K562 (cell line): ENCODE data around the gene MED22. TPM values are rescaled to one million over a fixed set of nuclear protein-coding genes. Genes with fewer than 3 reads are reported as not detected.

ENCODE experiments used
- ATAC-seq: fragments of 200-7000 bp; cut with Tn5 transposase; 3 replicates; pipeline ENCODE4 v1.9.1; 2020; ENCODE audit warnings: moderate library complexity
- BruUV-seq: library from RNA; stranded (reverse); fragments of 400-500 nt; replicated peaks from 2 replicates; lab custom pipeline; 2021; lab: Mats Ljungman, UMichigan
- CTCF ChIA-PET: fragments of 300-600 bp; formaldehyde crosslinking; extraction: SDS; loops from one replicate; lab custom pipeline; 2021; ENCODE audit warnings: low intra/inter-chr PET ratio; lab: Yijun Ruan, JAX
- POLR2A ChIA-PET: fragments of 300-600, 350-650 bp; sonication (Branson Sonifier 250); formaldehyde crosslinking; extraction: SDS; loops from one replicate; lab custom pipeline; 2021; ENCODE audit warnings: antibody characterized with exemption, inconsistent platforms; lab: Yijun Ruan, JAX
- DNase-seq, 4 experiments: peaks; one replicate each; pipeline versions ENCODE4 v3.0.0 to v3.0.0-alpha.2; 2011 to 2018; ENCODE audit warnings: low spot score in 3 of 4, mixed read lengths in 3 of 4; ENCODE audit errors: extremely low read depth in 1 of 4
- FAIRE-seq: peaks from 2 replicates; lab custom pipeline; 2011; peaks lifted over from hg19 to GRCh38; lab: Jason Lieb, UNC
- H2AFZ ChIP-seq: 2 replicates; pipeline ENCODE4 v1.6.0; 2011; ENCODE audit warnings: low read depth, low read length, control low read depth, inconsistent platforms
- H3K27ac ChIP-seq: fragments of 200-600 bp; 3 replicates; pipeline ENCODE4 v1.8.0; 2011; ENCODE audit warnings: low read depth, mild to moderate bottlenecking, control low read depth, inconsistent platforms, low read length, moderate library complexity, mixed read lengths; ENCODE audit errors: extremely low read depth
- H3K27me3 ChIP-seq, 2 experiments: fragments of 300-600 bp in 1 of 2; 2 replicates in 1 of 2; 3 replicates in 1 of 2; pipeline versions ENCODE4 v1.6.0 to v1.8.0; 2011; ENCODE audit warnings: inconsistent platforms in 2 of 2, low read length in 2 of 2, mild to moderate bottlenecking in 1 of 2, mixed read lengths in 1 of 2, moderate library complexity in 1 of 2; ENCODE audit not compliant: control insufficient read depth in 2 of 2, insufficient read depth in 2 of 2
- H3K36me3 ChIP-seq: fragments of 300-600 bp; 3 replicates; pipeline ENCODE4 v1.8.0; 2011; ENCODE audit warnings: mild to moderate bottlenecking, low read length, inconsistent platforms; ENCODE audit not compliant: control insufficient read depth, insufficient read depth
- H3K4me1 ChIP-seq, 2 experiments: fragments of 200-600 bp in 1 of 2; replicated peaks in 1 of 2; 2 replicates in 1 of 2; 3 replicates in 1 of 2; pipeline versions ENCODE4 v1.5.1 to v1.8.0; 2011; ENCODE audit warnings: inconsistent platforms in 2 of 2, low read length in 2 of 2, mild to moderate bottlenecking in 1 of 2, mixed read lengths in 1 of 2, moderate library complexity in 1 of 2; ENCODE audit not compliant: control insufficient read depth in 2 of 2, insufficient read depth in 2 of 2
- H3K4me2 ChIP-seq: 2 replicates; pipeline ENCODE4 v1.6.1; 2011; ENCODE audit warnings: low read length, control low read depth, inconsistent platforms, mixed read lengths; ENCODE audit not compliant: insufficient read depth
- H3K4me3 ChIP-seq: fragments of 200-600 bp; sonication (generic), shearing (Covaris generic); 2 replicates; pipeline ENCODE4 v1.5.1; 2016; ENCODE audit warnings: control low read depth, inconsistent platforms
- H3K79me2 ChIP-seq: fragments of 200-600 bp; 3 replicates; pipeline ENCODE4 v1.8.0; 2011; ENCODE audit warnings: low read length, inconsistent platforms; ENCODE audit not compliant: control insufficient read depth, insufficient read depth
- H3K9ac ChIP-seq, 2 experiments: 2 replicates each; pipeline versions ENCODE4 v1.6.0 to v1.6.1; 2011; ENCODE audit warnings: low read depth in 2 of 2, low read length in 2 of 2, control low read depth in 1 of 2, inconsistent platforms in 1 of 2, mild to moderate bottlenecking in 1 of 2, mixed read lengths in 1 of 2; ENCODE audit not compliant: insufficient read depth in 1 of 2
- H3K9me1 ChIP-seq: one replicate; pipeline ENCODE4 v1.6.0; 2011; ENCODE audit warnings: inconsistent platforms, mild to moderate bottlenecking, low read length, moderate library complexity; ENCODE audit not compliant: control insufficient read depth, insufficient read depth
- H3K9me3 ChIP-seq: replicated peaks from 2 replicates; pipeline ENCODE4 v1.5.1; 2011; ENCODE audit warnings: low read depth, low read length, inconsistent platforms; ENCODE audit not compliant: control insufficient read depth, insufficient read depth
- H4K20me1 ChIP-seq: replicated peaks from 2 replicates; pipeline ENCODE4 v1.6.1; 2011; ENCODE audit warnings: low read length, inconsistent platforms, mixed read lengths; ENCODE audit not compliant: control insufficient read depth, insufficient read depth
- ADNP ChIP-seq: fragments of 200-800 bp; sonication (Bioruptor generic); IDR thresholded peaks from 2 replicates; pipeline ENCODE4 v1.6.1; 2016; ENCODE audit warnings: missing genetic modification characterization, missing compliant biosample characterization
- ARHGAP35 ChIP-seq: fragments of 450-650 bp; IDR thresholded peaks from 2 replicates; pipeline ENCODE4 v1.6.1; 2018; ENCODE audit not compliant: partially characterized antibody
- ESRRA ChIP-seq: fragments of 450-650 bp; IDR thresholded peaks from 2 replicates; pipeline ENCODE4 v1.6.1; 2014; ENCODE audit warnings: low read depth, mild to moderate bottlenecking, moderate library complexity, borderline replicate concordance
- LARP7 ChIP-seq: fragments of 450-650 bp; IDR thresholded peaks from 2 replicates; pipeline ENCODE4 v1.6.1; 2016
- POLR3A ChIP-seq: IDR thresholded peaks from 2 replicates; pipeline ENCODE4 v1.6.1; 2011; ENCODE audit warnings: borderline replicate concordance, mild to moderate bottlenecking, moderate library complexity; ENCODE audit not compliant: insufficient read length, insufficient read depth; ENCODE audit errors: extremely low read depth
- RBFOX2 ChIP-seq: fragments of 200-400 bp; formaldehyde crosslinking; IDR thresholded peaks from 2 replicates; pipeline ENCODE4 v1.6.1; 2017; ENCODE audit warnings: low read depth, mild to moderate bottlenecking, low read length, moderate library complexity
- SIN3B ChIP-seq: fragments of 450-650 bp; IDR thresholded peaks from 2 replicates; pipeline ENCODE4 v1.6.1; 2017; ENCODE audit warnings: low read depth, mild to moderate bottlenecking, moderate library complexity
- SMAD4 ChIP-seq: fragments of 250-450 bp; sonication (Bioruptor Pico); conservative IDR thresholded peaks from 2 replicates; pipeline ENCODE4 v1.8.0; 2021; ENCODE audit warnings: inconsistent platforms, mild to moderate bottlenecking, moderate library complexity
- SP1 ChIP-seq: sonication (generic); formaldehyde crosslinking; IDR thresholded peaks from 2 replicates; pipeline ENCODE4 v1.8.1; 2022; ENCODE audit warnings: mild to moderate bottlenecking, missing genetic modification reagents
- ZNF408 ChIP-seq: fragments of 250-450 bp; sonication (Bioruptor Pico); IDR thresholded peaks from 2 replicates; pipeline ENCODE4 v1.4.0; 2020; ENCODE audit warnings: low read depth, mild to moderate bottlenecking, moderate library complexity
- WGBS: fragments of 100-300 bp; shearing (Covaris generic); methylation state at CpG from one replicate; pipeline ENCODE4 v1.1.6; 2016; ENCODE audit warnings: low coverage, mixed read lengths; ENCODE audit not compliant: insufficient coverage; ENCODE audit errors: missing lambda C conversion rate; 5-methylcytosine and 5-hydroxymethylcytosine counted together
- in situ Hi-C: fragments of 300-500 bp; cut with MboI; formaldehyde crosslinking; loops from 4 replicates; pipeline ENCODE4 v1.15.0; 2018; ENCODE audit warnings: inconsistent platforms, mixed read lengths
- intact Hi-C: fragments of 100-400 bp; cut with micrococcal nuclease; formaldehyde crosslinking; loops from 2 replicates; pipeline ENCODE4 v1.14.2; 2022
- polyA plus RNA-seq, 8 experiments: library from polyadenylated mRNA; depleted of rRNA in 4 of 8; stranded (reverse) in 5 of 8; unstranded in 3 of 8; fragments of >200 nt; fragmentation: Nextera tagmentation in 2 of 8; fragmentation: Illumina TruSeq in 1 of 8; extraction: Ambion mirVana in 2 of 8; extraction: Trizol in 1 of 8; gene quantifications; 2 replicates each; pipeline versions ENCODE4 v1.2.1 to v1.2.3, GENCODE V29; 2011 to 2014; ENCODE audit warnings: inconsistent platforms in 1 of 8, missing spikeins in 1 of 8
- total RNA-seq, 7 experiments: library from RNA; depleted of rRNA in 6 of 7; stranded (reverse); fragments of >200 nt in 6 of 7; fragmentation: Illumina TruSeq in 2 of 7; extraction: Trizol in 2 of 7; gene quantifications; 2 replicates each; pipeline versions ENCODE4 v1.2.1 to v1.2.3, GENCODE V29; 2011 to 2021; ENCODE audit warnings: low replicate concordance in 1 of 7
- TF ChIP-seq, protein P1 (sequence below): fragments of 250-450 bp; sonication (Bioruptor Pico); IDR thresholded peaks from 2 replicates; pipeline ENCODE4 v1.4.0; 2020
- TF ChIP-seq, protein P2 (sequence below): IDR thresholded peaks from 2 replicates; pipeline ENCODE4 v1.6.1; 2014; ENCODE audit warnings: antibody characterized with exemption
- TF ChIP-seq, protein P3 (sequence below): fragments of 450-650 bp; IDR thresholded peaks from 2 replicates; pipeline ENCODE4 v1.6.1; 2014; ENCODE audit warnings: low read depth, mild to moderate bottlenecking, moderate library complexity, borderline replicate concordance

Gene MED22
- total and polyA plus RNA-seq, 9 of the 15 experiments (the other 6 are each of a cell fraction or from before 2014, with no cell fraction given): 0.73 to 35.6 (median 22.3) TPM

GRCh38 chr9:133340916-133341315, 7.0 kb downstream of the MED22 start:
- H3K36me3 ChIP-seq: peaks cover 78% of the 10 kb centered on the region; the same call in 2 of the 3 replicates
- CTCF ChIA-PET: no interaction called here

GRCh38 chr9:133340256-133340655, 7.7 kb downstream of the MED22 start:
- no peak for DNase-seq
- Histone ChIP-seq H3K4me3 (no peak overlapping the region), H3K4me2 (no peak overlapping the region), H2AFZ (no peak overlapping the region), H3K27me3 (no peaks in the 10 kb centered on the region; a peak in 1 of 5 replicates), H3K9ac (peak overlapping the region in 1 of 2 experiments; percentile 78; a peak in 2 of 4 replicates), H3K36me3 (peaks cover 71% of the 10 kb centered on the region; the same call in 2 of the 3 replicates), H3K79me2 (peaks cover 13% of the 10 kb centered on the region), H4K20me1 (no peaks in the 10 kb centered on the region), H3K27ac (no peak overlapping the region), H3K9me1 (no peaks in the 10 kb centered on the region), H3K4me1 (peaks cover 2 to 26% of the 10 kb centered on the region in 2 experiments; a peak in 4 of 5 replicates), H3K9me3 (no peaks in the 10 kb centered on the region)
- intact Hi-C loops: no loop called here
- POLR2A ChIA-PET: interaction anchor here (0.7 to 2.7 kb wide), 5 partner anchors 8 to 100 kb away, joined by 3 to 18 read pairs (median 8); partner anchors contain the start of genes MED22 and RPL7A
- ATAC-seq: no peak
- no peak for FAIRE-seq
- in situ Hi-C loops: no loop called here
- 90% methylated on average over 3 of the region's 3 CpGs for WGBS
- CTCF ChIA-PET: no interaction called here
- no TSS peak for BruUV-seq
- no peak for TF ChIP-seq ESRRA
- TF ChIP-seq LARP7: no peak
- TF ChIP-seq, protein P1, sequence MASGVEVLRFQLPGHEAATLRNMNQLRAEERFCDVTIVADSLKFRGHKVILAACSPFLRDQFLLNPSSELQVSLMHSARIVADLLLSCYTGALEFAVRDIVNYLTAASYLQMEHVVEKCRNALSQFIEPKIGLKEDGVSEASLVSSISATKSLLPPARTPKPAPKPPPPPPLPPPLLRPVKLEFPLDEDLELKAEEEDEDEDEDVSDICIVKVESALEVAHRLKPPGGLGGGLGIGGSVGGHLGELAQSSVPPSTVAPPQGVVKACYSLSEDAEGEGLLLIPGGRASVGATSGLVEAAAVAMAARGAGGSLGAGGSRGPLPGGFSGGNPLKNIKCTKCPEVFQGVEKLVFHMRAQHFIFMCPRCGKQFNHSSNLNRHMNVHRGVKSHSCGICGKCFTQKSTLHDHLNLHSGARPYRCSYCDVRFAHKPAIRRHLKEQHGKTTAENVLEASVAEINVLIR (CRISPR knock-in tag): no peak
- no peak for TF ChIP-seq ZNF408 (CRISPR knock-in tag)
- no peak for TF ChIP-seq ADNP (tag)
- no peak for TF ChIP-seq SIN3B
- TF ChIP-seq, protein P2, sequence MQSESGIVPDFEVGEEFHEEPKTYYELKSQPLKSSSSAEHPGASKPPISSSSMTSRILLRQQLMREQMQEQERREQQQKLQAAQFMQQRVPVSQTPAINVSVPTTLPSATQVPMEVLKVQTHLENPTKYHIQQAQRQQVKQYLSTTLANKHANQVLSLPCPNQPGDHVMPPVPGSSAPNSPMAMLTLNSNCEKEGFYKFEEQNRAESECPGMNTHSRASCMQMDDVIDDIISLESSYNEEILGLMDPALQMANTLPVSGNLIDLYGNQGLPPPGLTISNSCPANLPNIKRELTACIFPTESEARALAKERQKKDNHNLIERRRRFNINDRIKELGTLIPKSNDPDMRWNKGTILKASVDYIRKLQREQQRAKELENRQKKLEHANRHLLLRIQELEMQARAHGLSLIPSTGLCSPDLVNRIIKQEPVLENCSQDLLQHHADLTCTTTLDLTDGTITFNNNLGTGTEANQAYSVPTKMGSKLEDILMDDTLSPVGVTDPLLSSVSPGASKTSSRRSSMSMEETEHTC: no peak
- no peak for TF ChIP-seq SP1 (CRISPR knock-in tag)
- TF ChIP-seq, protein P3, sequence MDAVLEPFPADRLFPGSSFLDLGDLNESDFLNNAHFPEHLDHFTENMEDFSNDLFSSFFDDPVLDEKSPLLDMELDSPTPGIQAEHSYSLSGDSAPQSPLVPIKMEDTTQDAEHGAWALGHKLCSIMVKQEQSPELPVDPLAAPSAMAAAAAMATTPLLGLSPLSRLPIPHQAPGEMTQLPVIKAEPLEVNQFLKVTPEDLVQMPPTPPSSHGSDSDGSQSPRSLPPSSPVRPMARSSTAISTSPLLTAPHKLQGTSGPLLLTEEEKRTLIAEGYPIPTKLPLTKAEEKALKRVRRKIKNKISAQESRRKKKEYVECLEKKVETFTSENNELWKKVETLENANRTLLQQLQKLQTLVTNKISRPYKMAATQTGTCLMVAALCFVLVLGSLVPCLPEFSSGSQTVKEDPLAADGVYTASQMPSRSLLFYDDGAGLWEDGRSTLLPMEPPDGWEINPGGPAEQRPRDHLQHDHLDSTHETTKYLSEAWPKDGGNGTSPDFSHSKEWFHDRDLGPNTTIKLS: no peak
- no peak for TF ChIP-seq POLR3A
- TF ChIP-seq ARHGAP35: no peak

More at GRCh38 chr9:133340916-133341315, 7.0 kb downstream of the MED22 start:
- Histone ChIP-seq H3K9ac (peak overlapping the region in 1 of 2 experiments; percentile 73; a peak in 2 of 4 replicates), H3K9me1 (no peaks in the 10 kb centered on the region), H3K27ac (no peak overlapping the region), H4K20me1 (peaks cover 1% of the 10 kb centered on the region; the same call in 1 of the 2 replicates), H3K4me2 (no peak overlapping the region), H3K4me3 (no peak overlapping the region), H3K9me3 (no peaks in the 10 kb centered on the region), H3K79me2 (peaks cover 13% of the 10 kb centered on the region), H3K4me1 (peaks cover 3 to 29% of the 10 kb centered on the region in 2 experiments; a peak in 4 of 5 replicates), H2AFZ (no peak overlapping the region), H3K27me3 (no peaks in the 10 kb centered on the region; a peak in 1 of 5 replicates)
- in situ Hi-C loops: no loop called here
- POLR2A ChIA-PET: interaction anchor here (2.7 kb wide), 1 partner anchor 10 kb away, joined by 18 read pairs; no protein-coding TSS in a partner anchor
- no peak for FAIRE-seq
- WGBS: 93% methylated on average over 13 of the region's 13 CpGs
- TF ChIP-seq RBFOX2 (peak; percentile 39; the same call in 1 of the 2 replicates), SMAD4 (no peak)
- intact Hi-C loops: no loop called here
- no peak for DNase-seq
- ATAC-seq: no peak
- BruUV-seq: no TSS peak
